Activated CD4-positive, alpha-beta T cell treated with anti-CD3 and anti-CD28 coated beads for 4 hours (primary cell): ENCODE data around the gene CDCP2.
"Not testable (repeated sequence)": the region's sequence is repeated elsewhere in the genome, so short reads cannot be mapped to it uniquely, and the experiment has no call there.

Source experiments
- DNase-seq, 2 donors: peaks; one replicate each; pipeline ENCODE4 v3.0.0-alpha.2; 2020

CDCP2 gene

DNA sequence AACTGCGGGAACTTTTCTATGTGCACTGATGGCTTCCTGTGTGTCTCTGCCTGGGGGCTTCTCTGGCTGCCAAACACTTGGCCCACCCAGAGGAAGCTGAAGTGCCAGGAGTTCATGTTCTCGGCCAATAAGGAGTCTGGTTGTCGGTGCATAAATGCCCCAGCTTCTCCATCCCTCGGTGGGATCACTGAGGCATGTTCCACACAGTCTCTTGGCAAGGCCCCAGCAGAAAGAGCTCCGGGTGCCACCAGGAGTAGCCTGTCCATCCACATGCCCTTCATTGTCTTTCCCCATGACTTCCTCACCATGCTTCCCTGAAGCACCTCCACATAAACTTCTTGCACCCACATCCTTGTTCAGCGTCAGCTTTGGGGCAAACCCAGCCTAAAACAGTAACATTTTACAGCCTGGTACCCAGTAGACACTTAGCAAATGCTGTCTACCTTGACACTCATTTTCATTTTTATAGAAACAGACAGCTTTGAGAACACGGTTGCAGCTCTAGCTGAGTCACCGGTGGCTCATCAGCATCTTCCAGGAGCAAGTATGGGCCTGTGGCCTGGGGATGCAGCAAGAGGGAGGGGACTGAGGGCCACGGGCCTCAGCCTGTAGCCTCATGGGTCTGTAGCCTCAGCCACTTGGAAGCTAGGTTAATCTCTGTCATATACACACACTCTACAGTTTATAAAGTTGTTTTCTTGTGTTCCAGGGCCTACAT is 14.8 kb upstream of the CDCP2 start:
- DNase-seq: no peak

GRCh38 chr1:54166357-54166756 is 13.6 kb upstream of the CDCP2 start:
- not testable (repeated sequence) for DNase-seq

DNA sequence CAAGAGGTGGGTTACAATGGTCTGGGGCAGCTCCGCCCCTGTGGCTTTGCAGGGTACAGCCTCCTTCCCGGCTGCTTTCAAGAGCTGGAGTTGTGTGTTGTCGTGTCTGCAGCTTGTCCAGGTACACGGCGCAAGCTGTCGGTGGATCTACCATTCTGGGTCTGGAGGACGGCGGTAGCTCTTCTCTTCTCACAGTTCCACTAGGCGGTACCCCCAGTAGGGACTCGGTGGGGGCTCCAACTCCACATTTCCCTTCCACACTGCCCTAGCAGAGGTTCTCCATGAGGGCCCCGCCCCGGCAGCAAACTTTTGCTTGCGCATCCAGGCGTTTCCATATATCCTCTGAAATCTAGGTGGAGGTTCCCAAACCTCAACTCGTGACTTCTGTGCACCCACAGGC is 12.3 kb upstream of the CDCP2 start:
- no peak for DNase-seq

DNA sequence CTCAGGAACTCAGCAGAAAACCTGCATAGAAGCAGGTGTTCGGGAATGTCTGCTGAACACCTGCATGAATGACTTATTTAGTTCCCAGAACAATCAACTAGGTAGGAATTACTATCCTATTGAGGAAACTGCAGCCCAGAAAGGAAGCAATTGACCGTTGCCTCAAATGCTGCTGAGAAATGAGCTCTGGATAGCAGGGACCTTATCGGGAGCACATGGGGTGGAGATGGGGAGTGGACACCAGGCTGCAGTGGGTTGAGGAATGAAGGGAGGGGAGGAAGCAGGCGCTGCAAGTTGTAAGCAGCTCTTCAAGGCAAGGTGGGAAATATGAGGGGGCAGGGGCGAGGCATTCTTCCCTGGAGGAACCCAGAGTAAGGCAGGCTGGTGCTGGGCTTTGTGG is 10.8 kb upstream of the CDCP2 start:
- DNase-seq: no peak

- DNase-seq: no peak
These were observed 10.3 kb upstream of the CDCP2 start for GRCh38 chr1:54163051-54163450.

- DNase-seq: no peak
These were observed 8.8 kb upstream of the CDCP2 start for GRCh38 chr1:54161495-54162168.

- no peak for DNase-seq
These were observed 7.6 kb upstream of the CDCP2 start for GRCh38 chr1:54160351-54160750.

GRCh38 chr1:54159733-54160316 is 7.0 kb upstream of the CDCP2 start:
- no peak for DNase-seq

DNA sequence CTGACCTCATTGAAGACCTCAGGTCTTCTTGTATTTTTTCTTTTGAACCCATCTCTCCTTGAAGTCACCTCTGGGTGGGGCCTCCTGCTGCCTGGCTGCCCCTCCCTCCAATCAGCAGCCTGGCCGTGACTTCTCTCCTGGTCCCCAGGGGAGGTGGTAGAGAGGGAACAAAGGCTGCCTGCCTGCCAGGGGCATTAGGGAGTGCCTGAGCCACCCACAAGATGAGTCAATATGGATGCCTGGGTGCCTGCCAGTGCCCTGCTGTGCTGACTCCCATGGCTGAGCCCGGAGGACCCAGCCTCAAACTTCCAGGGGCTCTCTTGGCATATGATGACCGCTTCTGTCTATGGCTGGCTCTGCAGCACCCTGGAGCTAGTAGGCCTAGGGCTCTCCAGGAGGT is 5.3 kb upstream of the CDCP2 start:
- no peak for DNase-seq

- DNase-seq: no peak
These were observed 4.6 kb upstream of the CDCP2 start for GRCh38 chr1:54157401-54157800.

GRCh38 chr1:54156986-54157385 is 4.2 kb upstream of the CDCP2 start:
- no peak for DNase-seq

DNA sequence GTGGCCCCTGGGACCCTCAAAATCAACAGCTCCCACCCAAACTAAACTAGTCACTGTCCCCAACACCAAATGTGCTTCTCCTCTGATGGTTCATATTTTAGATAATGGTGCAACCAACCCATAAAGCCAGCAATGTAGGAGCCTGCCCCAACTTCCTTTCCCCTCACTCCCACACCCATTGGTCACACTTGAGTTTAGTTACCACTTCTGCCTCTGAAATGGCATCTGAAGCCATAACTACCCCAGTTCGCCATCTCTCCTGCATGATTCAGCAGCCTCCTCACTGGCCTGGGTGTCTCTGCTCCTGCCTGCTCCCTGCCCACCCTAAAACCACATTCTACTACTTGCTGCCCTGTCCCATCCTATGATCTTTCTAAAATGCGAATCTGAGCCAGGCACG is 3.4 kb upstream of the CDCP2 start:
- no peak for DNase-seq

DNA sequence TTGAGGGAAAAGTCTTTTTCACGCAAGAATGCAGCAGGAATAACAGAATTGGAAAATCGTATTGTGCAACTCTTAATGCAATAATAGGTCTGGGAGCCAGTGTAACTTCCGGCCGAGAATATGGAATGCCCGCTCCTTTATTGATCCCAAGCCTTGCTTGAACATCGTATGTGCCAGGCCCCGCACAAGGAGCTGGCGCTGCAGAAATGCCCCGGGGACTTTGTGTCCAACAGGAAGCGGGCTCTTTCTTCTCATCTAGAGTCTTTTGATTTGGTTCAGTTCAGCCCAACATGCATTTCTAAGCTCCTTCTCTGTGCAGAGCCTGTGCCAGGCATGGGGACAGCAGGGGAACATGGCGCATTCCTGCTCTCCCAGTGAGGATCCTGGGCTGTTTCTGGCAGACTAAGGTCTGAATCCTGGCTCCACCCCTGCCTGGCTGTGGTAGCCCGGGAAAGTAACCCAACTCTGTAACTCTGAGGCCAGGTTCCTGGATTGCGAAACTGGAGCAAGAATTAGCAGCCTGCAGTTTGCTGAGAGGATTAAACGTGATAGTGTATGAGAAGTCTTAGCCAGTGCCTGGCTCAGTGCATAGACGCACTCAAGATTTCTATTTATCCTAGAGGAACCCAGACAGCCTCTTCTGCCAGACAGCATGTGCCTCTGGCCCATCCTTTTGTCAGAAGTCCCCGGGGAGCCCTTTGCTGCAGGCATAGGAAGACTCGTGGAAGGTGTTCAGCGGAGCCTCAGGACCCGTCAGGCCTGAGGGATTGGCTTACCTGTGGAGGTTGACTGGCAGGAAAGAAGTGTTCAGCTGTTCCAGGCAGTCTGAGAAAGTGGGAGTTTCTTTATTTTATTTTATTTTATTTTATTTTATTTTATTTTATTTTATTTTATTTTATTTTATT is 987 bp upstream of the CDCP2 start:
- DNase-seq: no peak

- no peak for DNase-seq
These were observed 1.8 kb downstream of the CDCP2 start for GRCh38 chr1:54151013-54151412.

DNA sequence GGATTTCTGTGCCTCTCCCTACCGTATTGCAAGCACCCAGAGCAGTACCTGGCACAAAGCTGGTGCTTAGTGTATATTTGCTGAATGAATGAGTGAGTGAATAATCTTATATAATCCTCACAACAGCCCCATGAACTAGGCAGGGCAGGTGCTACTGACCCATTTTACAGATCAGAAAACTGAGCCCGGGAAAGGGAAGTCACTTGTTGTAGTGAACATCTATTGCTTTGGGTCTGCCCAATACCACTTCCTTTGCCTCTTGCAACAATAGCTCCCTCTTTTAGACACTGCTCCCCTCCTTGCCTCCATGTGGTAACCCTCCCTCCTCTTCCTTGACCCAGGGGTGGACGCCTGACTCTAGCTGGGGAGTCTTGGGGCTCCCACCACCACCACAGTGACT is 3.1 kb downstream of the CDCP2 start:
- no peak for DNase-seq

GRCh38 chr1:54144366-54144765 is 8.4 kb downstream of the CDCP2 start:
- DNase-seq: no peak

DNA sequence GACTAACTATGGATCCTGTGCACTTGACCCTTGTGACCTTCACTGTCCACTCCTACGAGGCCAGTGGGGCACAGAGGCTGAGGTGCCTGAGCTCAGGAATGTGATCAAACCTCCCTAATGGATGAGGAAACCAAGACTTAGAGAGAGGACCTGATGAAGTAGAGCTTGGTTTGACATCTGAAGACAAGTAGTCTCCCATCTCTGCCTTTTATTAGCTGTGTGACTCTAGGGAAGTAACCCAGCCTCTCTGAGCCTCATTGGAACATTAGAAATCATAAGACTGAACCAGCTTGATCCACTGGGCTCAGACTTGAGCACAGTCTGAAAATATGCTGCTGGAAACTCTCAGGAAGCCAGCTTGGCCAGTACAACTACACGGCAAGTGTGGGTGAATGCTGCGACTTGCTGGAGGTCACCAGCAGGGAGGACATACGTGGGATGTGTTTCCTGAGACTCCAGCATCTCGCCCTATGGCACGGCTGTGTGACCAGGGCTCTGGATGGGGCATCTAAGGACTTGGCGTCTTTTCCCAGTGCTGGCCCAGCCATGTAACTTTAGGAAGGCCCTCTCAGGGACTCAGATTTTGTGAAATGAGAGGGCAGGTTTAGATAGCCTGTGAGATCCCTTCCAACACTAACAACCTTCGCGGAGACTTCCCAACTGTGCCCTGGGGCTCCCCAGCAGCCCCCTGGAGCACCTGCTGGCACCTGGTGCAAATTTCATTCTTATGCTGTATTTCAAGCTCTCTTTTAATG is 10.5 kb downstream of the CDCP2 start:
- DNase-seq: no peak

DNA sequence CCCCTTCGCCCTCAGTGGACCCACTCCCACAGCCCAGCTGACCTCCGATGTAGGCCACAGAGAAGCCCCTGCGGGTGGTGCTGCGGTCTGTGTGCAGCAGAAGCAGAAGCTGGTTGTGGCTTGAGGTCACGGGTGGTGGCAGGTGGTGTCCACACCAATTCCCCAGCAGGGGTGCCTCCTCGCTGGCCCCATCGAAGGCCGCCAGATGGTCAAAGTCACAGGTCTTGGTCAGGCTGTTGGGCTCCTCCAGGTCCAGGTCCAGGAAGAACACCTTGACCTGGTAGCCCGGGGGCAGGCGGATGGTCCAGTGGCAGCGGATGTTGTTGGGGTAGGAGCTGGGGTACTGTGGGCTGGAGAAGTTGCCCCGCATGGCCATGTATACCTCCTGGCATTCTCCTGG is 13.1 kb downstream of the CDCP2 start:
- DNase-seq: no peak

DNA sequence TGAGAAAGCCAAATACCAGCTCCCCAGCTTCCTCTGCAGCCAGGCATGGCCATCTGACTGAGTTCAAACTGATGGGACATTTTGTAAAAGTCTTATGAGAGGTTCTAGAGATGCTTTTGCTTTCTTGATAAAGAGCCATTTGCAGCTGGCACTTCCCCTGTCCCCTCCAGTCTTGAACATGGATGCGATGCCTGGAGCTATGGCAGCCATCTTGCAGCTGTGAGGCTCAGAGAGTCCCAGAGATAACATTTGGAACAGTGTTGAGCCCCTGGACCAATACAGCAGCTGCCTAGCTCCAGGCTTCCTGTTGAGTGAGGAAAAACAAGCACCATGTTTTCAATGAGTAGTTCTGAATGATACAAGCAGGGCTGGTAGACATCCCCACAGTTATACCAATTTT is 13.8 kb downstream of the CDCP2 start:
- no peak for DNase-seq

- DNase-seq: no peak
These were observed 15.2 kb downstream of the CDCP2 start for GRCh38 chr1:54137534-54138061.

DNA sequence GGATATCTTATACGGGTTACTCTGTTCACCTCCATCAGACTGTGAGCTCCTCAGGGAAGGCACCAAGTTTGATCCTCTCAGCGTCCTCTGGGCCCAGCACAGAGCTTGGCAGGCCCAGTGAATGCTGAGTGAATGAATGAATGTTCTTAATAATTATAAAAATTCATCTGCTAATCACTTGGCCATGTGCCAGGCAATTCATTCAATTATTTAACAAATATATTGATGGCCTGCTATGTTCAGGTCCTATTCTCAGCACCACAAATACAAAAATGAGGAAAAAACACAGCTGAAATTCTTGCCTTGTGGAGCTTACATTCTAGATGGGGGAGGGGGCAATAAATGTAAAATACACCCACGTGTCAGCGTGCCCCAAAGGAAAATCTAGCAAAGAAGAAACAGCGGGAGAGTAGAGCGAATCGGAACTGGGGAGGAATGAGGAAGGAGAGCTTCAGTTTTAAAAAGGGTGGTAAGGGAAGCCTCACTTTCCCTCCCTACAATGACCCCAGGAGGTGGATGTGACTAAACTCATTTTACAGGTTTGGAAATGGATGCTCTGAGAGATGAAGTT is 15.8 kb downstream of the CDCP2 start:
- DNase-seq: no peak
